Activated CD4-positive, CD25-positive, alpha-beta regulatory T cell (primary cell): ENCODE data around the gene MET.
"Not testable (repeated sequence)": the region's sequence is repeated elsewhere in the genome, so short reads cannot be mapped to it uniquely, and the experiment has no call there.

Source experiments
- DNase-seq, 4 experiments: peaks; one replicate each; lab custom pipeline; 2025; lab: John Stamatoyannopoulos, UW

MET gene

GRCh38 chr7:116671681-116672595 is at the start of gene MET:
MET (plus strand) TSS chr7:116672196; CDS start chr7:116699085, 26,889 bp downstream.
- peak in 1 of 4 experiments; percentile 1 for DNase-seq

- DNase-seq, result no peak
Measured at GRCh38 chr7:116626886-116627285, 45.1 kb upstream of the MET start.

- no peak for DNase-seq
Measured at GRCh38 chr7:116629051-116629463, 42.9 kb upstream of the MET start.

GRCh38 chr7:116630357-116630756 is 41.6 kb upstream of the MET start:
- no peak for DNase-seq

- no peak for DNase-seq
Measured at GRCh38 chr7:116630932-116631671, 40.9 kb upstream of the MET start.

GRCh38 chr7:116631676-116632075 is 40.3 kb upstream of the MET start:
- DNase-seq, result no peak

GRCh38 chr7:116632384-116632783 is 39.6 kb upstream of the MET start:
- DNase-seq, result no peak

GRCh38 chr7:116633131-116633988 is 38.6 kb upstream of the MET start:
- DNase-seq, result no peak

GRCh38 chr7:116636997-116637396 is 35.0 kb upstream of the MET start:
- DNase-seq, result no peak

GRCh38 chr7:116638592-116638991 is 33.4 kb upstream of the MET start:
- DNase-seq, result not testable (repeated sequence)

- DNase-seq, result no peak
Measured at GRCh38 chr7:116641551-116642153, 30.3 kb upstream of the MET start.

- not testable (repeated sequence) for DNase-seq
Measured at GRCh38 chr7:116643148-116643547, 28.8 kb upstream of the MET start.

- DNase-seq, result no peak
Measured at GRCh38 chr7:116644628-116645027, 27.4 kb upstream of the MET start.

- DNase-seq, result no peak
Measured at GRCh38 chr7:116647290-116647689, 24.7 kb upstream of the MET start.

- no peak for DNase-seq
Measured at GRCh38 chr7:116647861-116648260, 24.1 kb upstream of the MET start.

GRCh38 chr7:116650436-116650835 is 21.6 kb upstream of the MET start:
- no peak for DNase-seq

GRCh38 chr7:116652793-116653192 is 19.2 kb upstream of the MET start:
- DNase-seq, result no peak

GRCh38 chr7:116653204-116653603 is 18.8 kb upstream of the MET start:
- DNase-seq, result no peak

- DNase-seq, result no peak
Measured at GRCh38 chr7:116653646-116654045, 18.4 kb upstream of the MET start.

- DNase-seq, result not testable (repeated sequence)
Measured at GRCh38 chr7:116659248-116659647, 12.7 kb upstream of the MET start.

- DNase-seq, result no peak
Measured at GRCh38 chr7:116661865-116662264, 10.1 kb upstream of the MET start.

GRCh38 chr7:116663744-116664143 is 8.3 kb upstream of the MET start:
- DNase-seq, result no peak
